Body of pancreas (tissue), 4 donors: Measurements from ENCODE around the gene TOP1. TPM values are rescaled to one million over a fixed set of nuclear protein-coding genes. Genes with fewer than 3 reads are reported as not detected.
A peak's percentile ranks its signal among the peaks of the same experiment; 100 is the strongest.

ENCODE experiments used
- ATAC-seq: fragments of 150-250 bp; one replicate; pipeline ENCODE4 v1.9.1; 2016
- DNase-seq, 4 donors: peaks; one replicate each; pipeline ENCODE4 v3.0.0-alpha.2; 2019
- H3K27ac ChIP-seq, 4 donors: fragments of 200-600 bp; sonication (generic); 1 replicate in 3 of 4; 2 replicates in 1 of 4; pipeline versions ENCODE4 v1.5.1 to v1.6.1; 2016 to 2019; ENCODE audit warnings: mild to moderate bottlenecking in 1 of 4, mixed read lengths in 1 of 4, moderate library complexity in 1 of 4
- H3K27me3 ChIP-seq, 2 donors: fragments of 200-600 bp; sonication (generic); one replicate each; pipeline ENCODE4 v1.6.0; 2016; ENCODE audit warnings: mild to moderate bottlenecking in 1 of 2
- H3K36me3 ChIP-seq, 2 donors: fragments of 200-600 bp; sonication (generic); replicated peaks in 1 of 2; 2 replicates each; pipeline ENCODE4 v1.5.1; 2016; ENCODE audit warnings: low read depth in 2 of 2; ENCODE audit not compliant: insufficient read depth in 1 of 2
- H3K4me1 ChIP-seq: fragments of 200-600 bp; sonication (generic); one replicate; pipeline ENCODE4 v1.6.0; 2016
- H3K4me3 ChIP-seq, 2 donors: fragments of 200-600 bp; sonication (generic); 1 replicate in 1 of 2; 2 replicates in 1 of 2; pipeline ENCODE4 v1.5.1; 2016 to 2019
- H3K9me3 ChIP-seq, 3 donors: fragments of 200-600 bp; sonication (generic); 1 replicate in 2 of 3; 2 replicates in 1 of 3; pipeline ENCODE4 v1.5.1; 2016
- CTCF ChIP-seq, 7 experiments: fragments of 450-650 bp in 4 of 7; fragments of 200-600 bp in 3 of 7; sonication (generic) in 3 of 7; IDR thresholded peaks; one replicate each; pipeline ENCODE4 v1.5.1; 2016 to 2019; ENCODE audit warnings: antibody characterized with exemption in 7 of 7
- POLR2A ChIP-seq, 3 donors: fragments of 450-650 bp; IDR thresholded peaks; one replicate each; pipeline ENCODE4 v1.6.1; 2016; ENCODE audit warnings: antibody characterized with exemption in 3 of 3, mild to moderate bottlenecking in 2 of 3
- WGBS, 2 donors: methylation state at CpG; one replicate each; pipeline ENCODE4 v1.1.5; 2017; 5-methylcytosine and 5-hydroxymethylcytosine counted together
- intact Hi-C: fragments of 100-400 bp; cut with DNase I; formaldehyde crosslinking; loops from one replicate; pipeline ENCODE4 v1.15.1; 2023
- total RNA-seq, 2 donors: library from RNA; depleted of rRNA; stranded (reverse); fragments of >200 nt; gene quantifications; one replicate each; pipeline ENCODE4 v1.1.0, GENCODE V29; 2016

Gene TOP1
- total RNA-seq, 2 donors from 2014 or later, result 12.2 to 18.5 TPM

- Histone ChIP-seq H3K27ac (peak overlapping the region in 2 of 4 donors; percentile 14 to 32), H3K27me3 (no peaks in the 10 kb centered on the region), H3K4me3 (no peak overlapping the region), H3K9me3 (no peaks in the 10 kb centered on the region), H3K36me3 (no peaks in the 10 kb centered on the region), H3K4me1 (peaks cover 44% of the 10 kb centered on the region)
- no peak for TF ChIP-seq POLR2A (IDR thresholded peaks at IDR 0.05)
- TF ChIP-seq CTCF (IDR thresholded peaks at IDR 0.05), result no peak
- intact Hi-C loops, result no loop called here
- WGBS, 2 donors, result 60 to 63% methylated on average over 10 of the region's 10 CpGs
- no peak for ATAC-seq
- DNase-seq, result peak in 1 of 4 donors; percentile 19
Measured at GRCh38 chr20:41140226-41141133, 111.9 kb downstream of the TOP1 start.

GRCh38 chr20:41141153-41141815 is 112.7 kb downstream of the TOP1 start:
- peaks cover 41% of the 10 kb centered on the region for H3K4me1 ChIP-seq
- no peaks in the 10 kb centered on the region for H3K9me3 ChIP-seq
- peak overlapping the region in 2 of 4 donors; percentile 14 to 32 for H3K27ac ChIP-seq
- H3K36me3 ChIP-seq, result no peaks in the 10 kb centered on the region
- no peak for ATAC-seq
- intact Hi-C loops, result no loop called here
- DNase-seq, result peak in 1 of 4 donors; percentile 9
- no peak overlapping the region for H3K4me3 ChIP-seq
- 69 to 79% methylated on average over 8 of the region's 8 CpGs for WGBS, 2 donors
- H3K27me3 ChIP-seq, result no peaks in the 10 kb centered on the region
- TF ChIP-seq POLR2A (IDR thresholded peaks at IDR 0.05) (peak in 1 of 3 donors; percentile 12), CTCF (IDR thresholded peaks at IDR 0.05) (no peak)

- Histone ChIP-seq H3K9me3 (no peaks in the 10 kb centered on the region), H3K27ac (peak overlapping the region in 1 of 4 donors; percentile 27), H3K4me1 (peaks cover 38% of the 10 kb centered on the region), H3K4me3 (no peak overlapping the region), H3K27me3 (no peaks in the 10 kb centered on the region), H3K36me3 (no peaks in the 10 kb centered on the region)
- DNase-seq (no peak), ATAC-seq (no peak)
- intact Hi-C loops, result no loop called here
- WGBS, 2 donors, result 79 to 89% methylated on average over 4 of the region's 4 CpGs
- TF ChIP-seq POLR2A (IDR thresholded peaks at IDR 0.05) (no peak), CTCF (IDR thresholded peaks at IDR 0.05) (no peak)
Measured at GRCh38 chr20:41142245-41142644, 113.6 kb downstream of the TOP1 start.

GRCh38 chr20:41142919-41143318 is 114.3 kb downstream of the TOP1 start:
- Histone ChIP-seq H3K27me3 (no peaks in the 10 kb centered on the region), H3K4me3 (no peak overlapping the region), H3K9me3 (no peaks in the 10 kb centered on the region), H3K27ac (no peak overlapping the region), H3K4me1 (peaks cover 42% of the 10 kb centered on the region), H3K36me3 (no peaks in the 10 kb centered on the region)
- intact Hi-C loops, result no loop called here
- ATAC-seq (no peak), DNase-seq (no peak)
- 59 to 79% methylated on average over 5 of the region's 5 CpGs for WGBS, 2 donors
- TF ChIP-seq CTCF (IDR thresholded peaks at IDR 0.05) (no peak), POLR2A (IDR thresholded peaks at IDR 0.05) (no peak)
